ENCODE measurements around the gene INPP5A. TPM values are rescaled to one million over a fixed set of nuclear protein-coding genes. Genes with fewer than 3 reads are reported as not detected.
"Not testable (repeated sequence)": the region's sequence is repeated elsewhere in the genome, so short reads cannot be mapped to it uniquely, and the experiment has no call there.

The INPP5A gene
- total RNA-seq, 2 experiments from 2014 or later: 9.1 to 9.9 TPM

- no peak overlapping the region for H3K4me3 Mint-ChIP-seq
- no peak for DNase-seq
- H3K27ac Mint-ChIP-seq: no peak overlapping the region
- no peaks in the 10 kb centered on the region for H3K9me3 Mint-ChIP-seq
- no peaks in the 10 kb centered on the region for H3K4me1 Mint-ChIP-seq
- ChIA-PET CTCF (interaction anchor here (0.5 to 0.7 kb wide), 2 partner anchors 275 to 279 kb away, joined by 3 read pairs; no protein-coding TSS in a partner anchor), POLR2A (no interaction called here)
- peaks cover 8% of the 10 kb centered on the region for H3K27me3 Mint-ChIP-seq
- H3K36me3 Mint-ChIP-seq (ENCODE audit: low read depth): no peaks in the 10 kb centered on the region
Observed at GRCh38 chr10:132497861-132498561, 39.6 kb upstream of the INPP5A start.

- DNase-seq: no peak
Observed at GRCh38 chr10:132498562-132499366, 38.8 kb upstream of the INPP5A start.

GRCh38 chr10:132499367-132499685 lies 38.3 kb upstream of the INPP5A start:
- ChIA-PET POLR2A (no interaction called here), CTCF (no interaction called here)
- Mint-ChIP-seq H3K4me1 (no peaks in the 10 kb centered on the region), H3K27me3 (peaks cover 8% of the 10 kb centered on the region), H3K27ac (no peak overlapping the region), H3K4me3 (no peak overlapping the region), H3K9me3 (no peaks in the 10 kb centered on the region), H3K36me3 (ENCODE audit: low read depth) (no peaks in the 10 kb centered on the region)
- DNase-seq: no peak

More at GRCh38 chr10:132498562-132499366, 38.8 kb upstream of the INPP5A start:
- no peak overlapping the region for H3K27ac Mint-ChIP-seq
- no peaks in the 10 kb centered on the region for H3K9me3 Mint-ChIP-seq
- H3K36me3 Mint-ChIP-seq (ENCODE audit: low read depth): no peaks in the 10 kb centered on the region
- ChIA-PET POLR2A (no interaction called here), CTCF (no interaction called here)
- H3K4me1 Mint-ChIP-seq: no peaks in the 10 kb centered on the region
- H3K27me3 Mint-ChIP-seq: peaks cover 8% of the 10 kb centered on the region
- no peak overlapping the region for H3K4me3 Mint-ChIP-seq

GRCh38 chr10:132500781-132501415 lies 36.7 kb upstream of the INPP5A start:
- Mint-ChIP-seq H3K27me3 (peaks cover 4% of the 10 kb centered on the region), H3K36me3 (ENCODE audit: low read depth) (no peaks in the 10 kb centered on the region), H3K27ac (no peak overlapping the region), H3K9me3 (no peaks in the 10 kb centered on the region), H3K4me3 (no peak overlapping the region), H3K4me1 (no peaks in the 10 kb centered on the region)
- DNase-seq: no peak
- POLR2A ChIA-PET: no interaction called here
- CTCF ChIA-PET: no interaction called here

GRCh38 chr10:132502544-132503300 lies 34.9 kb upstream of the INPP5A start:
- Mint-ChIP-seq H3K4me1 (no peaks in the 10 kb centered on the region), H3K9me3 (no peaks in the 10 kb centered on the region), H3K36me3 (ENCODE audit: low read depth) (no peaks in the 10 kb centered on the region), H3K27me3 (peaks cover 2% of the 10 kb centered on the region), H3K4me3 (no peak overlapping the region), H3K27ac (no peak overlapping the region)
- DNase-seq: no peak
- ChIA-PET POLR2A (no interaction called here), CTCF (no interaction called here)

GRCh38 chr10:132503581-132504421 lies 33.8 kb upstream of the INPP5A start:
- Mint-ChIP-seq H3K27me3 (peaks cover 2% of the 10 kb centered on the region), H3K4me1 (no peaks in the 10 kb centered on the region), H3K4me3 (no peak overlapping the region), H3K9me3 (no peaks in the 10 kb centered on the region), H3K36me3 (ENCODE audit: low read depth) (no peaks in the 10 kb centered on the region), H3K27ac (no peak overlapping the region)
- ChIA-PET CTCF (no interaction called here), POLR2A (no interaction called here)
- no peak for DNase-seq

- Mint-ChIP-seq H3K9me3 (no peaks in the 10 kb centered on the region), H3K27ac (no peak overlapping the region), H3K4me1 (no peaks in the 10 kb centered on the region), H3K36me3 (ENCODE audit: low read depth) (no peaks in the 10 kb centered on the region), H3K27me3 (peaks cover 2% of the 10 kb centered on the region), H3K4me3 (no peak overlapping the region)
- CTCF ChIA-PET: no interaction called here
- no peak for DNase-seq
- POLR2A ChIA-PET: no interaction called here
Observed at GRCh38 chr10:132504501-132505272, 32.9 kb upstream of the INPP5A start.

GRCh38 chr10:132505546-132505945 lies 32.0 kb upstream of the INPP5A start:
- H3K27ac Mint-ChIP-seq: not testable (repeated sequence)

GRCh38 chr10:132506711-132507408 lies 30.7 kb upstream of the INPP5A start:
- H3K36me3 Mint-ChIP-seq (ENCODE audit: low read depth): no peaks in the 10 kb centered on the region
- DNase-seq: no peak
- no peaks in the 10 kb centered on the region for H3K4me1 Mint-ChIP-seq
- H3K27ac Mint-ChIP-seq: no peak overlapping the region
- no peak overlapping the region for H3K4me3 Mint-ChIP-seq
- POLR2A ChIA-PET: no interaction called here
- no peaks in the 10 kb centered on the region for H3K27me3 Mint-ChIP-seq
- CTCF ChIA-PET: no interaction called here
- no peaks in the 10 kb centered on the region for H3K9me3 Mint-ChIP-seq

More at GRCh38 chr10:132505546-132505945, 32.0 kb upstream of the INPP5A start:
- H3K4me3 Mint-ChIP-seq; CTCF ChIA-PET; H3K4me1 Mint-ChIP-seq; H3K27me3 Mint-ChIP-seq; DNase-seq; H3K36me3 Mint-ChIP-seq (ENCODE audit: low read depth); H3K9me3 Mint-ChIP-seq; POLR2A ChIA-PET: not testable (repeated sequence)

- no peaks in the 10 kb centered on the region for H3K9me3 Mint-ChIP-seq
- no peaks in the 10 kb centered on the region for H3K27me3 Mint-ChIP-seq
- no peaks in the 10 kb centered on the region for H3K36me3 Mint-ChIP-seq (ENCODE audit: low read depth)
- CTCF ChIA-PET: interaction anchor here (1.0 kb wide), 1 partner anchor 15 kb away, joined by 3 read pairs; no protein-coding TSS in a partner anchor
- H3K4me3 Mint-ChIP-seq: no peak overlapping the region
- no peak overlapping the region for H3K27ac Mint-ChIP-seq
- POLR2A ChIA-PET: no interaction called here
- no peaks in the 10 kb centered on the region for H3K4me1 Mint-ChIP-seq
- no peak for DNase-seq
Observed at GRCh38 chr10:132507409-132507955, 30.1 kb upstream of the INPP5A start.

GRCh38 chr10:132507956-132508490 lies 29.6 kb upstream of the INPP5A start:
- H3K4me1 Mint-ChIP-seq: no peaks in the 10 kb centered on the region
- no peaks in the 10 kb centered on the region for H3K27me3 Mint-ChIP-seq
- CTCF ChIA-PET: interaction anchor here (1.0 kb wide), 1 partner anchor 15 kb away, joined by 3 read pairs; no protein-coding TSS in a partner anchor
- no peaks in the 10 kb centered on the region for H3K36me3 Mint-ChIP-seq (ENCODE audit: low read depth)
- no peak overlapping the region for H3K4me3 Mint-ChIP-seq
- no peaks in the 10 kb centered on the region for H3K9me3 Mint-ChIP-seq
- POLR2A ChIA-PET: no interaction called here
- DNase-seq: no peak
- no peak overlapping the region for H3K27ac Mint-ChIP-seq

All from activated CD4-positive, alpha-beta T cell treated with anti-CD3 and anti-CD28 coated beads, Interleukin-2, amount 10 ng/mL, durations not matched to agents 7 days and 5 days (primary cell).